ENCODE data around the gene SAP25.
"Not testable (repeated sequence)": the region's sequence is repeated elsewhere in the genome, so short reads cannot be mapped to it uniquely, and the experiment has no call there.

The SAP25 gene

DNA sequence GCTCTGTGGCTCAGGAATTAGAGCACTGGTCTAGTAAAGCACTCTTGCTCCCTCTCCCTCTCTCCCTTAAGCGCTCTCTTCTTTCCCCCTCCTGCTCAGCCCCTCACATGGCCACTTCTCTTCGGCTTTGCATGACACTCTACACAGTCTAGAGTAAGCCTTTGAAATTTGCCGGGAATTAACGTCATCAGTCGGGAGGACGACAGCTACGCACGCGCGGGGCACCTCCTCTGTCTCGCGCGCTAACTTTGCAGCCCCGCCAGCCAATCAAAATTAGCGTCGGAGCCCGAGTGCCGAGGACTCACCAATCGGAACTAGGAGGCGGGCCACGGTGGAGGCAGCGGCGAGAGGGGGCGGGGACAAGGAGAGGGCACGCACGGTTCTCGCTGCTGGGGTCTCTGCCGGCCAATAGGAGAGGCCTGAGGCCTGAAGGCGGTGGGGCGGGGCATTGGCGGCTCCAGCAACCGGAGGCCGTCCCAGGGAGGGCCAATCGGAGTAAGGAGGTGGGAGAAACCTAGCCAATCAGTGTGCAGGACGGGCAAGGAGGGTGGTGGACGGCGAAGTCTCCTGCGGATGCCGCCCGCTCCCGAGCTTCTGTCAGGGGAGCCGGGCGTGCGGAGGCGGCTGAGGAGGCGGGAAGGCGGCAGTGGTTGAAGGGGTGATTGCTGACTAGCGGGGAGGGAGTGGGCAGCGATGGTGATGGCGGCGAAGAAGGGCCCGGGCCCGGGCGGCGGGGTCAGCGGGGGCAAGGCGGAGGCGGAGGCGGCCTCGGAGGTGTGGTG, 34.9 kb downstream of the SAP25 start, which contains the start of gene AGFG2:
Gene AGFG2 (plus strand): TSS at position 550 of the 782 bp plus-strand sequence. CDS start 144 bp downstream, at position 694.
- DNase-seq (ENCODE audit: low read depth in 2 of 3, low spot score in 2 of 3): peak; percentile 96 to 100 (median 99)

DNA sequence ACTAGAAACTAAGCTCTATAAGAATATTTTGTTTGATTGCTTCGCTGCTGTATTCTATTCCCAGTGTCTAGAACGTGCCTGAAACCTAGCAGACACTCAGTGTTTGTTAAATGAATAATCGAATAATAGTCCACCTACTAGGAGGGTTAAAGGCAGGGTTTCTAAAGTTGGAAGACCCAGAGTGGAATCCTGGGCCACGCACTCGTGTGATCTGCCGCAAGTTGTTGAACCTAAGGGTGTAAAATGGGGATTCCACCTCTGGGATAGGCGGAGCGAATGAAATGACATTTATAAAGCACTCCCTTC, 35.4 kb downstream of the SAP25 start:
- DNase-seq (ENCODE audit: low read depth in 2 of 3, low spot score in 2 of 3): no peak

DNA sequence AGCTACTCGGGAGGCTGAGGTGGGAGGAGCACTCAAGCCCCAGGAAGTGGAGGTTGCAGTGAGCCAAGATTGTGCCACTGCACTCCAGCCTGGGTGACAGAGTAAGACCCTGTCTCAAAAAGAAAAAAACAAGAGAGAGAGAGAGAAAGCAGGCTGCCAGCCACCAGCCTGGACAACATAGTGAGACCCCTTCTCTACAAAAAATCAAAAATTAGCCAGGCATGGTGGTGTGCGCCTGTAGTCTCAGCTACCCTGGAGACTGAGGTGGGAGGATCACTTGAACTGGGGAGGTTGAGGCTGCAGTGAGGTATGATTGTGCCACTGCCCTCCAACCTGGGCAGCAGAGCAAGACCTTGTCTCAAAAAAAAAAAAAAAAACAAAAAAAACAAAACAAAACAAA, 37.0 kb downstream of the SAP25 start:
- not testable (repeated sequence) for DNase-seq (ENCODE audit: low read depth in 2 of 3, low spot score in 2 of 3)

DNA sequence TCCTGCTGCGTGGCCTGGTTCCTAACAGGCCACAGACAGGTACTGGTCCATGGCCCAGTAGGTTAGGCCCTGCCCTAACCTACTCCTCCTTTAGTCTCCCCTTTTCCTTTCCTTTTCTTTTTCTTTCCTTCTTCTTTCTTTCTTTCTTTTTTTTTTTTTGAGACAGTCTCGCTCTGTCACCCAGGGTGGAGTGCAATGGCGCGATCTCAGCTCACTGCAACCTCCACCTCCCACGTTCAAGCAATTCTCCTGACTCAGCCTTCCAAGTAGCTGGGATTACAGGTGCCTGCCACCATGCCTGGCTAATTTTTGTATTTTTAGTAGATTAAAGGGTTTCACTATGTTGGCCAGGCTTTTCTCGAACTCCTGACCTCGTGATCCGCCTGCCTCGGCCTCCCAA, 37.7 kb downstream of the SAP25 start:
- DNase-seq (ENCODE audit: low read depth in 2 of 3, low spot score in 2 of 3): not testable (repeated sequence)

DNA sequence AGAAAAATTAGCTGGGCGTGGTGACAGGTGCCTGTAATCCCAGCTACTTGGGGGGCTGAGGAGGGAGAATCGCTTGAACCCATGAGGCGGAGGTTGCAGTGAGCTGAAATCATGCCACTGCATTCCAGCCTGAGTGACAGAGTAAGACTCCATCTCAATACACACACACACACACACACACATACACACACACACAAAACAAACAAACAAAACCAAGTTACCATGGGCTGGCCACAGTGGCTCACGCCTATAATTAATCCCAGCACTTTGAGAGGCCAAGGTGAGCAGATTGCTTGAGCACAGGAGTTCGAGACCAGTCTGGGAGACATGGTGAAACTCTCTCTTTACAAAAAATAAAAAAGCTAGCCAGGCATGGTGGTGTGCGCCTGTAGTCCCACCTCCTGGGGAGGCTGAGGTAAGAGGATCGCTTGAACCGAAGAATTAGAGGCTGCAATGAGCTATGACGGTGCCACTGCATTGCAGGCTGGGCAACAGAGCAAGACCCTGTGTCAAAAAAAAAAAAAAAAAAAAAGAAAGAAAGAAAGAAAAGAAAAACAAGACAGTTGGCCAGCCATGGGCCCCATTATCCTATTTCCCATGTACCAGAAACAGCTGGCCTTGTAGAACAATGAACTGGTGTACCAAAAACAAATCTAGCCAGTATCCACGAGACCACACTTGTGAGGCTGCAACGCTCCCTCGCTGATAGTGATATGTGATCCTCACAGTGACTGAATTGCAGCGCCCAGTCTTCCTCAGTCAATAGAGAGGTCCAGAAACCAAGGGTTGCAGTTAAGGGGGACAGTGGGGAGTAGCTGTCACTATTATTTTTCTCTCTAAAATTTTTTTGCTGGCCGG, 41.3 kb downstream of the SAP25 start:
- no peak for DNase-seq (ENCODE audit: low read depth in 2 of 3, low spot score in 2 of 3)

DNA sequence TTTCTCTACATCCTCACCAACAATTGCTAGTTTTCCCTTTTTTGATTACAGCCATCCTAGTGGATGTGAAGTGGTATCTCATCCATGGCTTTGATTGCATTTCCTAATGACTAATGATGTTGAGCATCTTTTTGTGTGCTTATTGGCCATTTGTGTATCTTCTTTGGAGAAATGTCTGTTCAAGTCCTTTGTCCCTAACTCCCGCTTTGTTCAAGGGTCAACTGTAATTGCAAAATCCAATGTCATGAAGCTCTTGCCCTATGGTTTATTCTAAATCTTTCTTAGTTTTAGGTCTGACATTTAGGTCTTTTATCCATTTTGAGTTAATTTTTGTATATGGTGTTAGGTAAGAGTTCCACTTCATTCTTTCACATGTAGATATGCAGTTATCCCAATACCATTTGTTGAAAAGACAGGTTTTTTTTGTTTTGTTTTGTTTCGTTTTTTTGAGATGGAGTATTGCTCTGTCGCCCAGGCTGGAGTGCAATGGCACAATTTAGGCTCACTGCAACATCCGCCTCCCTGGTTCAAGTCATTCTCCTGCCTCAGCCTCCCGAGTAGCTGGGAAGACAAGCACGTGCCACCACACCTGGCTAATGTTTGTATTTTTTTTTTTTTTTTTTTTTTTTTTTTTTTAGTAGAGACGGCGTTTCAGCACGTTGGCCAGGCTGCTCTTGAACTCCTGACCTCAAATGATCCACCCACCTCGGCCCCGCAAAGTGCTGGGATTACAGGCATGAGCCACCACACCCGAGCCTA, 45.4 kb downstream of the SAP25 start:
- not testable (repeated sequence) for DNase-seq (ENCODE audit: low read depth in 2 of 3, low spot score in 2 of 3)

DNA sequence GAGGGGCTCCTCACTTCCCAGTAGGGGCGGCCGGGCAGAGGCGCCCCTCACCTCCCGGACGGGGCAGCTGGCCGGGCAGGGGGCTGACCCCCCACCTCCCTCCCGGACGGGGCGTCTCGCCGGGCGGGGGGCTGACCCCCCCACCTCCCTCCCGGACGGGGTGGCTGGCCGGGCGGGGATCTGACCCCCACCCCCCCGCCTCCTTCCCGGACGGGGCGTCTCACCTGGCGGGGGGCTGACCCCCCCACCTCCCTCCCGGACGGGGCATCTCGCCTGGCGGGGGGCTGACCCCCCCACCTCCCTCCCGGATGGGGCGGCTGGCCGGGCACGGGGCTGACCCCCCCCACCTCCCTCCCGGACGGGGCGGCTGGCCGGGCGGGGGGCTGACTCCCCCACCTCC, 50.5 kb downstream of the SAP25 start:
- DNase-seq (ENCODE audit: low read depth in 2 of 3, low spot score in 2 of 3): not testable (repeated sequence)
